SK-N-MC (cell line): Measurements from ENCODE around the gene CDH23.

Experiments
- EZH2 ChIP-seq: fragments of 200-600 bp; sonication (generic); IDR thresholded peaks from one replicate; pipeline ENCODE4 v1.6.1; 2017; ENCODE audit warnings: antibody characterized with exemption
- POLR2AphosphoS5 ChIP-seq: IDR thresholded peaks from 2 replicates; pipeline ENCODE4 v1.6.1; 2012; ENCODE audit warnings: mild to moderate bottlenecking, low read depth, low read length, borderline replicate concordance

GRCh38 chr10:71635251-71635866 lies 238.6 kb downstream of the CDH23 start:
- TF ChIP-seq POLR2AphosphoS5: no peak
- TF ChIP-seq EZH2: no peak
